ENCODE data around the gene RICTOR.

DNA sequence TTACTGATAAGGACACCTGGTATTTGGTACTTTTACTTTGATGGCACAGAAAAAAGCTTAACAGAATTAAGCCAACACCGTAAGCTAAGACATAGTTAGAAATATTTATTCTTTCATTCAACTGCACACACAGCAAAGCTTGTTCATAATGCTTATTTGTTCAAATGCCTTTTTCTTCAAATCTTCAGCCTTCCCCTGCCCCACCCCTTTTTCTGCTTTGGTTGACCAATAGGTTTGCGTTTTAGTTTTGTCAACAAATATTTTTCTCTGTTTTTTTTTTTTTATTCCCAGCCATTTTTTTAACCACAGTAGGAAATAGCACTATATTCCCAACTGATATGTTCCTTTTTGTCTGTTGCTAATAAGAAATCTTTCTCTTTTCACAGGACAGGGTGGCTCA, 4.9 kb upstream of the RICTOR start:
- TF ChIP-seq POLR2A (IDR thresholded peaks at IDR 0.05; ENCODE audit: low read depth, low read length) (no peak), POLR2AphosphoS5 (IDR thresholded peaks at IDR 0.05; ENCODE audit: low read depth, low read length) (no peak)
